Liver (tissue), 3 donors: ENCODE measurements around the gene WWOX.

Source experiments
- EGR1 ChIP-seq, 2 donors: IDR thresholded peaks; 2 replicates each; pipeline ENCODE4 v1.6.1; 2016 to 2018; ENCODE audit warnings: antibody characterized with exemption in 2 of 2, low read depth in 2 of 2
- SP1 ChIP-seq: IDR thresholded peaks from 2 replicates; pipeline ENCODE4 v1.6.1; 2018; ENCODE audit warnings: antibody characterized with exemption, mild to moderate bottlenecking
- TAF1 ChIP-seq: conservative IDR thresholded peaks from 2 replicates; pipeline ENCODE4 v1.6.1; 2016; ENCODE audit warnings: antibody characterized with exemption, mild to moderate bottlenecking
- TF ChIP-seq, protein P1 (sequence below): fragments of 150-350 bp; IDR thresholded peaks from 2 replicates; pipeline ENCODE4 v1.5.1; 2017; ENCODE audit warnings: improper control_type of control experiment, low read depth, low read length; ENCODE audit not compliant: missing input control
- TF ChIP-seq, protein P2 (sequence below): IDR thresholded peaks from 2 replicates; pipeline ENCODE4 v1.6.1; 2016; ENCODE audit warnings: antibody characterized with exemption, mild to moderate bottlenecking
- TF ChIP-seq, protein P3 (sequence below): IDR thresholded peaks from 2 replicates; pipeline ENCODE4 v1.6.1; 2016; ENCODE audit warnings: antibody characterized with exemption
- donor health status: healthy.
- donor health status: healthy.

DNA sequence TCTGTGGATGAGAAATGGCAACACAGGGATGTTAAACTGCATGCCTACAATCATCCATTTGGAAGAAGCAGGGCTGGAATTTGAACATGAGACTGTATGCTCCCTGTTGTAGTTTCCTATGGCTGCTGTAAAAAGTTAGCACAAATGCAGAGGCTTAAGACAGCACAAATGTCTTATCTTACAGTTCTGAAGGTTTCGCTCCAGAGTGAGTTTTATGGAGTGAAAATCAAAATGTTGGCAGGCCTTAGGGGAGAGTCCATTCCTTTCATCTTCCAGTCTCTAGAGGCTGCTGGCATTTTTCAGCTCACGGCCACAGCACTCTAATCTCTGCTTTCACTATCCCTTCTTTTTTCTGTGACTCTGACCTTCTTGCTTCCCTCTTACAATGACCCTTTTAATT lies 660.1 kb downstream of the WWOX start:
- TF ChIP-seq, protein P1, sequence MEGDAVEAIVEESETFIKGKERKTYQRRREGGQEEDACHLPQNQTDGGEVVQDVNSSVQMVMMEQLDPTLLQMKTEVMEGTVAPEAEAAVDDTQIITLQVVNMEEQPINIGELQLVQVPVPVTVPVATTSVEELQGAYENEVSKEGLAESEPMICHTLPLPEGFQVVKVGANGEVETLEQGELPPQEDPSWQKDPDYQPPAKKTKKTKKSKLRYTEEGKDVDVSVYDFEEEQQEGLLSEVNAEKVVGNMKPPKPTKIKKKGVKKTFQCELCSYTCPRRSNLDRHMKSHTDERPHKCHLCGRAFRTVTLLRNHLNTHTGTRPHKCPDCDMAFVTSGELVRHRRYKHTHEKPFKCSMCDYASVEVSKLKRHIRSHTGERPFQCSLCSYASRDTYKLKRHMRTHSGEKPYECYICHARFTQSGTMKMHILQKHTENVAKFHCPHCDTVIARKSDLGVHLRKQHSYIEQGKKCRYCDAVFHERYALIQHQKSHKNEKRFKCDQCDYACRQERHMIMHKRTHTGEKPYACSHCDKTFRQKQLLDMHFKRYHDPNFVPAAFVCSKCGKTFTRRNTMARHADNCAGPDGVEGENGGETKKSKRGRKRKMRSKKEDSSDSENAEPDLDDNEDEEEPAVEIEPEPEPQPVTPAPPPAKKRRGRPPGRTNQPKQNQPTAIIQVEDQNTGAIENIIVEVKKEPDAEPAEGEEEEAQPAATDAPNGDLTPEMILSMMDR = no peak
- TF ChIP-seq, protein P2, sequence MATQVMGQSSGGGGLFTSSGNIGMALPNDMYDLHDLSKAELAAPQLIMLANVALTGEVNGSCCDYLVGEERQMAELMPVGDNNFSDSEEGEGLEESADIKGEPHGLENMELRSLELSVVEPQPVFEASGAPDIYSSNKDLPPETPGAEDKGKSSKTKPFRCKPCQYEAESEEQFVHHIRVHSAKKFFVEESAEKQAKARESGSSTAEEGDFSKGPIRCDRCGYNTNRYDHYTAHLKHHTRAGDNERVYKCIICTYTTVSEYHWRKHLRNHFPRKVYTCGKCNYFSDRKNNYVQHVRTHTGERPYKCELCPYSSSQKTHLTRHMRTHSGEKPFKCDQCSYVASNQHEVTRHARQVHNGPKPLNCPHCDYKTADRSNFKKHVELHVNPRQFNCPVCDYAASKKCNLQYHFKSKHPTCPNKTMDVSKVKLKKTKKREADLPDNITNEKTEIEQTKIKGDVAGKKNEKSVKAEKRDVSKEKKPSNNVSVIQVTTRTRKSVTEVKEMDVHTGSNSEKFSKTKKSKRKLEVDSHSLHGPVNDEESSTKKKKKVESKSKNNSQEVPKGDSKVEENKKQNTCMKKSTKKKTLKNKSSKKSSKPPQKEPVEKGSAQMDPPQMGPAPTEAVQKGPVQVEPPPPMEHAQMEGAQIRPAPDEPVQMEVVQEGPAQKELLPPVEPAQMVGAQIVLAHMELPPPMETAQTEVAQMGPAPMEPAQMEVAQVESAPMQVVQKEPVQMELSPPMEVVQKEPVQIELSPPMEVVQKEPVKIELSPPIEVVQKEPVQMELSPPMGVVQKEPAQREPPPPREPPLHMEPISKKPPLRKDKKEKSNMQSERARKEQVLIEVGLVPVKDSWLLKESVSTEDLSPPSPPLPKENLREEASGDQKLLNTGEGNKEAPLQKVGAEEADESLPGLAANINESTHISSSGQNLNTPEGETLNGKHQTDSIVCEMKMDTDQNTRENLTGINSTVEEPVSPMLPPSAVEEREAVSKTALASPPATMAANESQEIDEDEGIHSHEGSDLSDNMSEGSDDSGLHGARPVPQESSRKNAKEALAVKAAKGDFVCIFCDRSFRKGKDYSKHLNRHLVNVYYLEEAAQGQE = no peak
- TF ChIP-seq EGR1 (IDR thresholded peaks at IDR 0.05; ENCODE audit: low read depth in 2 of 2) (no peak), TAF1 (no peak), SP1 (no peak)
- TF ChIP-seq, protein P3, sequence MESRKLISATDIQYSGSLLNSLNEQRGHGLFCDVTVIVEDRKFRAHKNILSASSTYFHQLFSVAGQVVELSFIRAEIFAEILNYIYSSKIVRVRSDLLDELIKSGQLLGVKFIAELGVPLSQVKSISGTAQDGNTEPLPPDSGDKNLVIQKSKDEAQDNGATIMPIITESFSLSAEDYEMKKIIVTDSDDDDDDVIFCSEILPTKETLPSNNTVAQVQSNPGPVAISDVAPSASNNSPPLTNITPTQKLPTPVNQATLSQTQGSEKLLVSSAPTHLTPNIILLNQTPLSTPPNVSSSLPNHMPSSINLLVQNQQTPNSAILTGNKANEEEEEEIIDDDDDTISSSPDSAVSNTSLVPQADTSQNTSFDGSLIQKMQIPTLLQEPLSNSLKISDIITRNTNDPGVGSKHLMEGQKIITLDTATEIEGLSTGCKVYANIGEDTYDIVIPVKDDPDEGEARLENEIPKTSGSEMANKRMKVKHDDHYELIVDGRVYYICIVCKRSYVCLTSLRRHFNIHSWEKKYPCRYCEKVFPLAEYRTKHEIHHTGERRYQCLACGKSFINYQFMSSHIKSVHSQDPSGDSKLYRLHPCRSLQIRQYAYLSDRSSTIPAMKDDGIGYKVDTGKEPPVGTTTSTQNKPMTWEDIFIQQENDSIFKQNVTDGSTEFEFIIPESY = no peak
